ENCODE measurements around the gene LASP1NB.

Gene LASP1NB

GRCh38 chr17:38925263-38925995 lies at the start of gene LASP1NB:
Gene LASP1NB, plus strand, starts transcription at chr17:38925614.
- DNase-seq (ENCODE audit: low spot score) = peak; percentile 60

DNA sequence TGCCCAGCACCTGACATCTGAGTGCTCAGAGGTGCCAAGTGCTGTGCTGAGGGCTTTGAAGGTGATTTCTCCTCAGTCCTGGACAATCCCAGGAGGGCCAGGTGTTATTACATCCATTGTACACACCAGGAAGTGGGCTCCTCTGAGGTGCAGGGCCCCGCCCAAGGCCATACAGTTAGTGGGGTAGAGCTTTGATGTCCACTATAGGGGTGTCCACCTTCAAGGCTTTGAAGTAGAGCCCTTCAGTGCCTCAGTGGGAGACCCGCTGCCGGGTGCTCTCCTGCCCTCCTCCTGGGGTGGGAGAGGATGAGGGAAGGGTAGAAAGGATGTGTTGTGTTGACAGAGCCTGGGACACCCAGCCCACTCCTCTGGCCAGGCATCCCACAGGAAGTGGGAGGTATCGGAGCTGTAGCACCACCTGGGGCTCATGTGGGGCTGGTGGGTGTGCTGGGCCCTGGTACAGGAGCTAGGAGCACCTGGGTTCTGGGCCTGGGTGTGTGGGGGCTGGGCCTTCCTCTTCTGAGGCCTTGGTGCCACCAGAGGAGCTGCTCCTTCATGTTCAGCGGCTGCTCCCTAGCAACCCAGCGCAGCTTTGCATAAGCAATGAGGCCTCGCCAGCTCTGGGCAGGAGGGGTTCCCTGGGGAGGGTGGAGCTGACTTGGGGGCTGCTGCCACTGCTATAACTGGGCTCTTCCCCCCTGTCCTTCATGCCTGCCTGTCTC lies 48.1 kb upstream of the LASP1NB start:
- DNase-seq (ENCODE audit: low spot score) = no peak

GRCh38 chr17:38879878-38880665 lies 45.3 kb upstream of the LASP1NB start:
- peak; percentile 94 for DNase-seq (ENCODE audit: low spot score)

DNA sequence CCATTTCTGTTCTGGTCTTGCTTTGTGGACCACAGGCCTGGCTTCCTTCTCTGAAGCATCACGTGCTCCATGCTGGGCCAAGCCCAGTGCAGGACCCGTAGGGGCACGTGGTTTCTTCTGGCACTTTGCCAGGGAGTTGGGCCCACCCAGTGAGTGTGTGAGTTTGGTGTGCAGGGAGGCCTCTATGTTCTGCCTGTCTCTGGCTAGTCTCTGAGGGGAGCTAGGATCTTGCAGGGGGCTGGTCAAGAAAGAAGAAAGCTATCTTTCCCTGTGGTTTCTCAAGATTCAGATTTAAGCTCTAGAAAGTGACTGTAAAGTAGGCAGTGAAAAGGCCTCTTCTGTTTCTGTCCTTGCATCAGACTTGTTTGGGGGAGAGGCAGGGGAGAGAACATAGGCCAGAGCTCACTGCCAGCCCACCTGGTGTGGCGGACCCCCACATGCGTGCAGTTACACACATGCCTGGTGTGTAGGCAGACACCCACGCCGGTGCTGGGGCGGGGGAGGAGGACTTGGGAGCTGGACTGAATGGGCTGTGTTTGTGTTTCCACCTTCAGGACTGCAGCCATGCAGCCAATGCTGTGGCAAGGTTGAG lies 43.7 kb upstream of the LASP1NB start:
- peak; percentile 54 for DNase-seq (ENCODE audit: low spot score)

- DNase-seq (ENCODE audit: low spot score) = no peak
Measured at GRCh38 chr17:38882870-38883269, 42.5 kb upstream of the LASP1NB start.

DNA sequence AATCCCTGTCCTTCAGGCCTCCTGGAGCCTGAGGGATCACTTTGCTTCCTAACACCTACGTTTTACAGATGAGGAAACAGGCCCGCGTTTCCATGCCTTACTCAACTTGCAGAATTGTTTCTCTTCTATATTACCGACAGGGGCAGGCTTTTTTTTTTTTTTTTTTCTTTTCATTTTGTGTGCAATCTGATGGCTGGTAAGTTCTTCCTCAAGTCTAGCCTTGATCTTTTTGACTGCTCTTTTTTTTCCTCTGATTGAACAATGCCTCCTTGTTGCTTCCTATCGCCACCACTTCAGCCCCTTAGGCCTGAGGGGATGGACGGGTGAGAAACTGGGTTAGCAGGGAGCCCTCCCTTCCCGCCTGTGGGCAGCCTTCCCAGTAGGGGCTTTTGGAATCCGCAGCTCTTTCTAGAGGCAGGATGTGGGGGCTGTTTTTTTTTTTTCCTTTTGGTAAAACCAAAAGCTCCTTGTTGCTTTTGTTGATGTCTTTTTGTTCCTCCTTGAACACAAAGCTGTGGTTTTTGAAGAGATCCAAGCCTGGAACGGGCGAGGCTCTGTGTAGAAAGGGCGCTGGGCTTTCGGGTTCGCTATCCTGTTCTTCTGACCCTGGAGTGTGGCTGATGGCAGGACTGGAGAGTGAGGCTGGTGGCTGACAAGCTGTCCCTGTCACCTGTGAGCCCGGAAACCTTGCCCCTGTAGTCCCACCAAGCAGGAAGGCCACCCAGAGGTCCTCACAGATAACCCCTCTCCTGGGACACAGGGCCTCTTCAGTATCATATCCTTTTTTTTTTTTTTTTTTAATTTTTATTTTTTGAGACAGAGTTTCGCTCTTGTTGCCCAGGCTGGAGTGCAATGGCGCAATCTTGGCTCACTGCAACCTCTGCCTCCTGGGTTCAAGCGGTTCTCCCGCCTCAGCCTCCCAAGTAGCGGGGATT lies 41.6 kb upstream of the LASP1NB start:
- DNase-seq (ENCODE audit: low spot score) = no peak

DNA sequence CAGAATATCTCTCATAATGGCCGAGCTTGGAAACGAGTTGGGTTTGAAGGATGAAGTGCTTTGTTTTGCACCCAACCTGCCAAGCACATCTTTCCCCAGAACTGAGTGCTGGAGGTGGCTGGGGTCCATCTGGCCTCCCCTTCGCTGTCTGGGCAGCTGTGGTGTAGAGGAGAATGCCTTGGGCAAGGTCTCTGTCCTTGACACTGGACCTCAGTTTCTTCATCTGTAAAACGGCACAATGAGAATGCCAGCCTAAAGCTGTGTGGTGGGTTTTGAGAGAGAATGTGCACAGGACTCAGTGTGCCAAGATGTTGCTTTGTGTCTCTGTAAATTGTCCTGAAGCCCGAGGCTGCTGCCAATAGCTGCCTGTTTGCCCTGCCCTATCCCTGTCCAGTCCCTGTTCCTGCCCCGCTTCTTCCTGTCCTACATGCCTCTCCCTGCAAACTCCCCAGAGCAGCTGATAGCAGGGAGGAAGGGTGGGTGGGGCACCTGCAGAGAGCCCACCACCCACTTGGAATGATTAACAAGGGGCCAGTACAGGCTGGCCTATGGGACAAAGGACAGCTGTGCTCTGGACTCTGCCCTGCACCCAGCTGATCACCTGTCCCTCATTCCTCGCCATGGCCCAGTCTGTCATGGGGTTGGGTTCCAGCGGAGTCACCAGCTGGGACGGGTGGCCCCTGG lies 40.2 kb upstream of the LASP1NB start:
- no peak for DNase-seq (ENCODE audit: low spot score)

DNA sequence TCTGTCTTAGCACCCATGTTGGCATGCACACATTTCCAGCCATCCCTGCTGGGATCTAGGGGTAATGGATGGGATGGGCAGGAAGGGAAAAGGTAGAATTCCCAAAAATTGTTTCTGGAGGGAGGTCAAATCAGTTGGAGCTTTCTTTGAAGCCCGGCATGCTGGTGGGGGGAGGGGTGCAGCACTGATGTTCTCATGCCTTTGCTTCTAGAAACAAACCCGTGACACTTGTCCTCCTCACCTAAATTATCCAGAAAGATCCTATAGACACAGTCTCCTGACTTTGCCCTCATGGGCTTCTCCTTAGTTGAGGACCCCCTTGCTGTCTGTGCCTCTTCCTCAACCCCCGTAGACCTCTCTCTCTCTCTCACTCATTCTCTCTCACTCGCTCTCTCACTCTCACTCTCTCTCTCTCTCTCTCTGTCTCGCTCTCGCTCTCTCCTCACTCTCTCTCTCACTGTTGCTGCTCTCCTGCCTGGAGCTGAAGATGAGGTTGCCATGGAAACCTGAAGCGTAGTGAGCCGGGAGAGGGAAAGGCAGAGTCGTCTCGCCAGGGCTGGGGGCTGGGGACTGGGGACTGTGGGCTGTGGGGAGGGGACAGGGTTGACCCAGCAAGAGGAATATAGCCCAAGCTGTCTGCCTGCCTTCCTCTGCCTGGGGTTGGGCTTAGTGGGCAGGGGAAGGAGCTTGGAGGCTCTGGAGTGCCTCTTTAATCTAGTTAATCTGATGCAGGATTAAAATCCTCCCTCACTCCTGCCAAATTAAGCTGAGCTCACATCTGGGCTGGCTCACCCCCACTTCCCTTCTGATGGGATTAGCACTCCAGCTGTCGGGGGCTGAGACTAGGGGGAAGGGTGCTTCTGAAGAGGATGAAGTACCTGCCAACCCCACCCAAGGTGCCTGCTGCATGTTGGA lies 39.4 kb upstream of the LASP1NB start:
- DNase-seq (ENCODE audit: low spot score) = no peak

DNA sequence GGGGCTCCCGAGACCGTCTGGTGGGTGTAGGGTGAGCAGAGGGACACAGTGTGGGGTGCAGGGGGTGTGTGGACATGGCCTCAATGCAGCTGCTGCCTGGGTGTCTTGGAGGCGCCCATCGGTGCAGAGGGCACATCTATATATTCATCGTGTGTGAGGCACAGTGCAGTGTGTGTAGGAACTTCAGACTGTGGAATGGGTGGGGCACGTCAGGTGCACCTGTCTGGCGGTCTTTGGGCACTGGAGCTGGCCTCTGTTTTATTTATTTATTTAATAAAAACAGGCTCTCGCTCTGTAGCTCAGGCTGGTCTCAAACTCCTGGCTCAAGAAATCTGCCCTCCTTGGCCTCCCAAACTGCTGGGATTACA lies 38.8 kb upstream of the LASP1NB start:
- no peak for DNase-seq (ENCODE audit: low spot score)

DNA sequence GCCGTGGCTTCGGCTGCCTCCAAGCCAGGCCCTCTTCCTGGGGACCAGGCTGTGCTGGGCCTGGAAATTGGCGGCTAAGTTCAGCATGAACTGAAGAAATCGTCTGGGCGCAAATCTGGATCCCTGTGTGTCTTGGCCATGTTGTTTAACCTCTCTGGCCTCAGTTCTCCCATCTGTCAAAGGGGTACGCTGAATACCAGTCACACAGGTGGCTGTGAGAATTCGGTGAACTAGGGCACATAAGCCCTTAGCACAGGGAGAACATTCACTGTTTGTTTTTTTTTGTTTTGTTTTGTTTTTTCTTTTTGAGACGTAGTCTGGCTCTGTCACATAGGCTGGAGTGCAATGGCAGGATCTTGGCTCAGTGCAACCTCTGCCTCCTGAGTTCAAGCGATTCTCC lies 36.6 kb upstream of the LASP1NB start:
- no peak for DNase-seq (ENCODE audit: low spot score)

- DNase-seq (ENCODE audit: low spot score) = no peak
Measured at GRCh38 chr17:38889745-38890409, 35.5 kb upstream of the LASP1NB start.

DNA sequence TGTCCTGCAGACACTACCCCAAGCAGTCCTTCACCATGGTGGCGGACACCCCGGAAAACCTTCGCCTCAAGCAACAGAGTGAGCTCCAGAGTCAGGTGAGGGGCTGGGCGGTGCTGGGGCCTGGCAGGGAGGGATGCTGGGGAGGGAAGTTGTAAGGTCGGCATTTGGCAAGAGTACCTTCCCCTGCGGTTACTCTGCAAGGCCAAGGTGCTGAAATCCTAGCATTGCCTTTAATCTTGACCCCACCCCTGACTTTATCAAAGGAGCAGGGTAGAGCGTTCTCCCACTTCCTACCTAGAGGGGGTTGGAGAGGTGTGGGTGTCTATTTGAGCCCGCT lies 35.0 kb upstream of the LASP1NB start:
- no peak for DNase-seq (ENCODE audit: low spot score)

- DNase-seq (ENCODE audit: low spot score) = no peak
Measured at GRCh38 chr17:38891441-38891840, 34.0 kb upstream of the LASP1NB start.

GRCh38 chr17:38892083-38892482 lies 33.3 kb upstream of the LASP1NB start:
- DNase-seq (ENCODE audit: low spot score) = no peak

DNA sequence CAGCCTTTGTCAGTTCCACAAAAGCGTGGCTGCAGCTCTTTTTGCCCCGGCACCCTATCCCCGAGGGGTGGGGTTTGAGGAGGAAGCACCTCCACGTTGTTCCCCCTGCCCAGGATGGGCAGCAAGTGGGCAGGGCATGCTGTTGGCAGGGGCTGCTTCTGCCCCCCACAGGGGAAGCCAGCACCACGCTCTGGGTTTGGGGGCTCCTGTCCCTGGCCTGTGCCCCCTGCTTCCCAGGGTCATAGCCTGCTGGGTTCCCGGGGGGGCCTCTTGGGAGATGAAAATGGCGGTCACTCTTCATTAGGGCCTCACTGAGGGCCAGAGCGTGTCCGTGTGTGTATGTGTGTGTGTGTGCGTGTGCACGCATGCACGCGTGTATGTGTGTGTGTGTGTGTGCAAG lies 32.8 kb upstream of the LASP1NB start:
- no peak for DNase-seq (ENCODE audit: low spot score)

- no peak for DNase-seq (ENCODE audit: low spot score)
Measured at GRCh38 chr17:38893113-38893512, 32.3 kb upstream of the LASP1NB start.

DNA sequence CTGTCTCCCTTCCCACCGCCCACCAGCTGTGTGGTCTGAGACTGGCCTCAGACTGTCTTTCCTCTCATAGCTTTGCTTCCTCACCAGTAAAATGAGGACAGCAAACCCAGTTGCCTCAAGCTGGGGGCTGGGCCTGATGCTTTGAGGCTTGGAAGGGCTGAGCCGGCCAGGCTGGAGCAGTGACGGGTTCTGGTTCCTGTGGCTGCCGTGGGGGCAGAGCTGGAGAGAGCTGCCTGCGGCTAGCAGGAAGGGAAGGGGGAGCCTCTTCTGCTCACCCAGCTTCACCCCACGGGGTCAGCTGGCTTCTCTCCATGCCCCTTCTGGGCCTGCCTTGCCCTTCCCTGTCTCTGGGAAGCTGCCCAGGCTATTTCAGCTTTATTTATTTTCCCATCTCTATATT lies 31.8 kb upstream of the LASP1NB start:
- no peak for DNase-seq (ENCODE audit: low spot score)

GRCh38 chr17:38894276-38894675 lies 31.1 kb upstream of the LASP1NB start:
- DNase-seq (ENCODE audit: low spot score) = no peak

GRCh38 chr17:38896346-38896954 lies 29.0 kb upstream of the LASP1NB start:
- DNase-seq (ENCODE audit: low spot score) = no peak
